Fibroblast of skin of right quadriceps (primary cell): ENCODE data around the gene STK38.
"Not testable (repeated sequence)": the region's sequence is repeated elsewhere in the genome, so short reads cannot be mapped to it uniquely, and the experiment has no call there.

Experiments
- DNase-seq: peaks from one replicate; pipeline ENCODE4 v3.0.0-alpha.2; 2013

The STK38 gene

DNA sequence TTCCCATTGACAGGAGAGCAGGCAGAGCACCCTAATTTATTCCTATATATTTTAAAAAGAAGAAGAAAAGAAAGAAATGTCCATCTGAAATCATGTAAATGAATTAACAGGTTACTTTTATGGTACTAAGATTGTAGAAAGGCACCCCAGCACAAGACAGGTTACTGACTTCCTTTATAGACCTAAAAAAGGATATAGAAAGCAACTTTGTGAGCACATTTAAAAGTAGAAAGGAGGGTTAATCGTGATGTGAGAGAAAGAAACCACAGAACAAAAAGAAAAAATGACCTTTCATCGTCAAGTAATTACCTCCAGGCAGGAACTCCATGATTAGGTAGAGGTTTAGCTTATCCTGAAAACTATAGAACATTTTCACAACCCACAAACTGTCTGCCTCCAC is 29.9 kb downstream of the STK38 start:
- DNase-seq, result no peak

DNA sequence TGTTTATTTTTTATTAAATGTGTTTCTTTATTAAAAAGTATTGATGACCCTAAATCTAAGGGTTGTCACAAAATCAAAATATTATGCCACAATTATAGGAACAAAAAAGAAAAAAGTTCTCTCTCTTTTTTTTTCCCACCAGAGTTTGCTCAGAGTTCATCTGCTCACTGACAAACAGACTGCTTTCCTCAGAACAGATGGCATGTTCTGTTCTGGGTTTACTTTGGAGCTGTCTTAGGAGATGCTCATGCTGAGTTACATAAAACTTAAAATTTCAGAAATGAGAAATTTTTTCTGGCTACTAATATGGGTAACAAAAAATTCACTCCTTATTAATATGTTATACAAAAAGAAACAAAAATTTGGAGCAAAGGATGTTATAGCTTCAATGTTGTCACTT is 30.3 kb downstream of the STK38 start:
- no peak for DNase-seq

DNA sequence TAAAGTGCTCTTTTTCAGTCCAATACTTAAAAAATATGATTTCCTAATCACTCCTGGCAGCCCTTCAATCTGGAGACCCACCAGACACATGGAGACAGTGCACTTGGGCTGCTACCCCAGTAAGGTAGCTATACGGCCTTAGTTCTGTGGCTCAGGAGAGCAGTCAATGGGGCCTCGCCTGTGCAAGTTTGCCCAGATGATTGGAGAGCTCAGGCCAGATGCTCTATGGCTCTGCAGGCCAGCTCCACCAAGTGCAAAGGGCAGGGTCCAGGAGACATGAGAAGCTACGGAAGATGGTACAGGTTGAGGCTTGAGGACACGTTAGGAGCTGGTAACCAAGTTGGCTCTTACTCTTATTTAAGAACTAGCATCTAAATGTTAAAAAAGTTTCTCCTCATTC is 30.7 kb downstream of the STK38 start:
- no peak for DNase-seq

DNA sequence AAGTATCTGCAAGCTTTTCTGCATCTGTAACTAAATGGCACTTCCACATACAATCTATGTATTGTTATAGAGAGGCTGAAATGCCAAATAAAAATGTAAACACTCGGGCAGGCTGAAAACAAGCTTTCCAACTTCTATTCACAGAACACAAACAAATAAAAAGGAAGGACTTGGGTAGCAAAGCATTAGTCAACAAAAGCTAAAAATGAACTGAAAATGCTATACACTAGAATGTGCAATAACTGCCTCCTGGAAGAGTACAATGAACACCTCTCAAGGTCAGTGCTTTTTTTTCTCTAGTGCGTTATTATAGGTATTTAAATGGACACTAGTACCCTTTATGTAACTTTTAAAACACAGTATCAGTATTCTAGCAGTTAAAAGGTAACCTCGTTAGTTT is 31.4 kb downstream of the STK38 start:
- DNase-seq, result no peak

DNA sequence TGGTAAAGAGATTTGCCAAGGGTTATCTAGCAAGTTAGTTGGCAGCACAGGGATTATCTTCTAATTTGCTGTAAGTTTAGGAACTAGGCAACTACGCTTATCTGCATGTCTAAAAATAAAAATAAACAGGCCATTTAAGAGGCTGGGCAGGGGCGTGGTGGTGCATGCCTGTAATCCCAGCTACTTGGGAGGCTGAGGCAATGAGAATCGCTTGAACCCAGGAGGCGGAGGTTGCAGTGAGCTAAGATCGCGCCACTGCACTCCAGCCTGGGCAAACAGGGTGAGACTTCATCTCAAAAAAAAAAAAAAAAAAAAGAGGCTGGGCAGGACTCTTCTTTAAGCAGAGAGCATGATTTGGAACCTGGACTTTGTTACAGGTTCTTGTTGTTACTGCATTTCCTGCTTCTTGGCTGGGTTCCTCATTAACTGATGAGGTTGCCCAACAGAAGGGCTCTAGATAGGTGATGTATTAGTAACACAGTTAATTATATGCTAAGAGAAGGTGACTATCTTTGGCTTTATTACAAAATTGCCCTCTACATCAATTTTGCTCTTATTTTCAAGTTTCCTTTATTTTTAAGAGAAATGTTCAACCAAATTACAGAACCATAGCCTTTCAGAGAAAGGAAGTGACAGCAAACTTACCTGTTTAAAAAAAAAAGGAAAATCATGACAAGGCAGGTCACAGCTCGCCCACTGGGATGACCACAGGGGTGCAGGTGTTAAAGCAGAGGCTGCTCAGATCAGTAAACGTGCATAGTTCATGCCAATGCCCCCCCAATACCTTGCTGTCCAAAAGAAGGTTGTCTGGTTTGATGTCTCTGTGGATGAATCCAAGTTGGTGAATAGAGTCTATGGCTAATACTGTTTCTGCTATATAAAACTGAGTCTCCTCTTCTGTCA is 32.5 kb downstream of the STK38 start:
- DNase-seq, result no peak

DNA sequence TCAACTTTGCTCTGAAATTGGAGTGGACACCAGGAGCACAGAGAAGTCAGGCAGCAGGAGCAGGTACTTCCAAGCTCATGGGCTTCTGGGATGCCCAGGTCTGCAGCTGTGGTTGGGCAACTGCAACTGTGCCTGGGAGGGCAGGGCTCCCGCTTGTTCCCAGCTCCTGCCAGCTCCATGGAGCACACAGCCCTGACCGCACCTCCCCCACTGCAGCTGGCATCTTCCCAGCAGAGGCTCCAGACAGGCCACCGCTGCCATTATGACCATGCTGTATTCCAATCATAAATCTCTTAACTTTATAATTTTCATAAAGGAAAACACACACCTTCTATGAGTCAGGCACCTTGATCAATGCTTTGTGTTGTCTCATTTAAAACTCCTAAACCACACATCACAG is 36.9 kb downstream of the STK38 start:
- no peak for DNase-seq

DNA sequence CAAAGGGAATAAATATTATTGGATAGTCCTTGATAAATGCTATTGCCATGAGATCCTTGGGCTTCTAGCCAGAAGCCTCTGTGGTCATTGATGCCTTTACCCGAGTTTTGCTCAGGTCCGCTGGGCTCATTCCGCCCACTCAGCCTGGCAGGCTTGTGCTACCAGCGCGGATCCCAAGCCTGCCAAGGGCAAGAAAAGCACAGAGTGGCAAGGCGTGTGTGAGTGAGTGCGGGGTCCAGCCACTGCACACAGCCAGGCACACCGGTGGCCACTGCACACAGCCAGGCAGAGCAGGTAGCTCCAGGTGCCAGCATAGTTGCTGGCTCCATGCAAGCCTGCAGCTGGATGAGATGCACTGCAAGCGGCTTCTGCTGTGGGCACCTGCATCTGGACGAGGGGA is 38.7 kb downstream of the STK38 start:
- no peak for DNase-seq

DNA sequence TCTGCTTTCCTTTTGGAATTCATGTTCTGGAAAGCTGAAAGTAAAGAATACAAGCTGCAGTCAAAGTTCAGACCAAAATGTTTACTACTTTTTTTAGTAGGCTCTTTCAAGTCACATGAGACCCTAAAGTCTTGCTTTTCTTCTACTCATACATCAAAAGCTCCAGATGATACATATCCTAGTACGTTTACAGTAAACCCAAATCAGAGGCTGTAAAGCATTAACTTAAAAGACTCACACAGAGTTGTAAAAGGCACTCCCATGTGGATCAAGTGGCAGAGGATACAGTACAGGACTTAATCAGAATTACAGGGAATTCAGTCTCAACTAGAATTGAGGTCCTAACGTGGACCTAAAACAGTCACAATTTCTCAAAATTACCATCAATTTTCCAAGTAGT is 40.7 kb downstream of the STK38 start:
- DNase-seq, result no peak

DNA sequence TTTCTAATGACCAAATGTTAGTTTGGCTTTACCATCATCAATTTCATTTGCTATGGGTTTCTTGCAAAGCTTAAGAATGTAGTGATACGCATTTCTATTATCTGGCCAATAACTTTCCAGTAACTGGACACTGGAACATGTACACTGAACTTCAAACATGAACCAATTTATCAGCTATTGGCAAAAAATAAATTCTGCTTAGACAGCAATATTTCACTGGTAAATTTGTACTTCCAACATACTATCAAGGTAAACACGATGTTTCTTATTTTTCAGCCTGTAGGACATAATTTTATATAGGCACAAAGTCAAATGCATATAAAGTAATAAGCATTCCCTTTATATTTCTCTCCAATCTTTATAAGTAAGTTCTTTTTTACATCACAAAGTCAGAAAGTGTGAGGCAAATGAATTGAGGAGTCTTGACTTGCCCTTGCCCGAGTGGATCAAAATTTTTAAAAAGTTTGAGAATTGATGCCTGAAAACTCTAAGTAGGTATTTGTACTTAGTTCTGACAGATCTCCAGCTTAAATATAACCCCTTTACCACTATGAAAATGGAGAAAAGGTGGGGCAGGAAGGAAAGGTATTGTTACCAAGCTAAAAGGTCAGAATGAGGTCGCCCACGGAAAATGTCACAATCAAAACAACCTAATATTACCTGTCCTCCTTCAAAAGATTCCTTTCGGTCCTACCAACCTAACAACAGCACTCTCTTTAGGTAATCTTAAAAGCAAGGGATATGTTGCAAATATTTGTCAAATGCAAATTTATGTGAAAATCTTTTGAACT is 41.3 kb downstream of the STK38 start:
- DNase-seq, result no peak

DNA sequence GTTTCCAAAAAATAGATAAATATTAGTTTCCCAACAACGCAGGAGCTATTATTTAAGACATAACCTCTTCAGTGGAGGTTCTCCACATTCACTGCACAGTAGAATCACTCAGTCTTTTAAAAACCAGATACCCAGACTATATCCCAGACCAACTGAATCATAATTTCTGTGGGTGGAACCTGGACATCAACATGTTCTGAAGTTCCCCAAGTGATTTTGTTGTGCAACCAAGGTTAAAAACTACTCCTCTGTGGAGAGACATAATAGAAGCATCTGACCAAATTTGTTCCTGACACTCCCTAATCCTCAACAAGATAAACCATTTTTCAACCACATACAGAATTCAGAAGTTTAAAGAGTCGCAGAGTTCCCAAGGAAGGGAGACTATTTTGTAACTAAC is 42.3 kb downstream of the STK38 start:
- no peak for DNase-seq

DNA sequence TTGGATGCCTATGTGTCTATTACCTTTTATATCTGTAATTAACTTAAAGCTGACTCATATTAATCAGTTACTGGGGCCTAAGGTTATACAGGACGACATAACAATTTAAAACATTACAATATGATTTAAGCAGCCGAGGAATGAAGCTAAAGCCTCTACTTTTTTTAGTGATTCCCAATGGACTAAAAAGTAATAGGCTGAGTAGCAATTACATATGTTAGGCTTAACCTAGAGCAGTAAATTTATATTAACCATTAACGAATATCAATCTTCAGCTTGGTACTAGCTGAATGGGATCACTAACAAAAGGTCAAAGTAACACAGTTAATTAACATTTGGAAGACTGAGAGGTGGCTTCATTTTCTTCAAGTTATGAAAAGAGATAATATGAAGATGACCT is 43.1 kb downstream of the STK38 start:
- DNase-seq, result no peak

DNA sequence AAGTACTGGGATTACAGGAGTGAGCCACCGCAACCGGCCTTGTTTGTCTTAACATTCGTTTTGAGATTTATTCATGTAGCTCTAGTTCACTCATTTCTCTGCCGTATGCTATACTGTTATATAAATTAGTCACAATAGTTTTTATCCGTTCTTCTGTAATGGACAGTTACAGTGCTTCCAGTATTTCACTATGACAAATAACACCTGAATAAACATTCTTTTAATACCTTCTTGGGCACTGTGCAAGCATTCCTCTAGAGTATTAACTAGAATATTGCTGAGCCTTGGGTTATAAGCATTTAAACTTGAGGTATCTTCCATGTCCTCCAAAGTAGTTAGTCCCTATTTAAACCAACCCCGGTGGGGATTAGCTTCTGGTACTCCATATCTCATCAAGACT is 45.6 kb downstream of the STK38 start:
- DNase-seq, result no peak

DNA sequence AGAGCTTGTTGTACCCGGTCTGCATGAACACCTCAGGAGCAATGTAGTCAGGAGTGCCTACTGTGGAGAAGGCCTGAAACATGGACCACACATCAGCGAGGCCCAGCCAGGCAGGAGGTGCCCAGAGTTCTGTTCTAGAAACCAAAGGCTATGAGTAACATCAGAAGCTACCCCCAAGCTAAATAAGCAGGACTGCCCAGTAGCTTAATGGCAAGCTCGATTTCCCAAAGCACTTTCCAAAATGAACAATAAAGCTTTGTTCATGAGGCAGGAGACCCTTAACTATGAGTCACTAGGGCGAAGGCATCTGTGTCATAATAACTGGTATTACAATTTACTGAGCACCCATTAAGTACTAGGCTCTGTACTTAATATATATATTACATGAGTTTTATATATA is 47.4 kb downstream of the STK38 start:
- no peak for DNase-seq

DNA sequence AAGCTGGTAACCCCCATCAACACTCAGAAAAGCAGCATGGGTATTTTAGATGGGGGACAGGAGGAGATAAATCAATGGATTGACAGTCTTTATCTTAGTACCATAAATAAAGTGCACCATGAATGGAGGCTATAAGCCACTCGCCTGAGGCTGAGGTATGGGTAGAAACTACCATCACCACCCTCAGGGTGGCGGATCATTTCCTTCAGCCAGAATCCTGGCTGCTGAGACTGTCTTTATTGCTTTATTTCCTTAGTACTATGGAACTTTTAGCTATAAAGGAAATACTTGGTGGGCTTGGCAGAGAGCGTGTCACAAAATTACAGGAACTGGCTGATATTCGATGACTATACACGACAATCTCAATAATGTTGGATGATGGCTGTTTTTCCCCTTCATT is 52.2 kb downstream of the STK38 start:
- DNase-seq, result no peak

DNA sequence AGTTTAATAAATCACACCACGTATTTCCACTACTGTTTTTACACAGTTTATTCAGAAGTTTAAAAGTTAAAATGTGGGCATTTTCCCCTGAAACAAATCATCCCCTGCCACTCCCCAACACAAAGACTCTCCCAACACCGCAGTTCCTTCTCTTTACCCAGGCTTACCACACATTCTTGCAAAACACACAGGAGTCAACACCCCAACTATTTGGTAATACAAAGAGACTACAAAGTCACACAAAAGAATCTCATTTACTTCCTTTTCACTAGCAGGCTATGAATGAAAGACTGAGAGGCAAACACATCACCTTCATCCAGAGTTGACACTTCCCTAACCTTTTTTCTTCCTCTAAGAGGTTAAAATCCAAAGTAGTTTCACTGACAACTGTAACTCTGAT is 53.4 kb downstream of the STK38 start:
- DNase-seq, result no peak

DNA sequence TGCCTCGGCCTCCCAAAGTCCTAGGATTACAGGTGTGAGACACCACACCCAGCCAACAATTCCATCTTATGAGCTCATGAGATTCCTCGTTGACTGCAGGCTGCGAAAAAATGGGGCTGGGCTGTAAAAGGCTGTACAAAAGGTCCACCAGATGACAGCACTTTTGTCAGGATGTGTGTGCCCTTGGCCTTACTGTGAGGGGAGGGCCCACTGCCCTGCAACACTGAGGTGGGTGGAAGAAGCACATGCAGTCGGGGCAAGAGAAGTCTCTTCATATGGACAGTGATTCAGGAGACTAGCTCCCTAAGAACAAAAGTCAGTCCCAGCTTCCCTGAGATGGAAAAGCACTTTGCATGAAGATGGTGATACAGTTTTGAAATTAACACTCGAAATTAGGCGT is 54.0 kb downstream of the STK38 start:
- DNase-seq, result no peak

DNA sequence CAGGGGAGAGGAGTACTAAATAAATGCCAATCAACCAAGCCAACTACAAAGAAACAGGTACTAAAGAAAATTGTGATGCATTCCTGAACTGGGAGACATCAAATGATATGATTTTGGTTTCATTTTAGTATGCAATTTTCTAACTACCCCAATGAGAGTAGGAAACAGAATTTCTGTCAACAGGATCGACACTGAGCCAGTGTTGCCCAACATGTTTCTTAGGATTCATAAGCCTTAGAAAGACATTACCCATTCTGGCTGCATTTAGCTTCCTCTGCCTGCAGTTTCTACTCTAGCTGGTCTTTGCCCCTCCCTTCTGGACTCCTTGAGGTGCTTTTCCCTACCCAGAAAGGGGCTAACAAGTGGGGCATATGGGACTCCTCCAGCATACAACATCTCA is 54.7 kb downstream of the STK38 start:
- no peak for DNase-seq

DNA sequence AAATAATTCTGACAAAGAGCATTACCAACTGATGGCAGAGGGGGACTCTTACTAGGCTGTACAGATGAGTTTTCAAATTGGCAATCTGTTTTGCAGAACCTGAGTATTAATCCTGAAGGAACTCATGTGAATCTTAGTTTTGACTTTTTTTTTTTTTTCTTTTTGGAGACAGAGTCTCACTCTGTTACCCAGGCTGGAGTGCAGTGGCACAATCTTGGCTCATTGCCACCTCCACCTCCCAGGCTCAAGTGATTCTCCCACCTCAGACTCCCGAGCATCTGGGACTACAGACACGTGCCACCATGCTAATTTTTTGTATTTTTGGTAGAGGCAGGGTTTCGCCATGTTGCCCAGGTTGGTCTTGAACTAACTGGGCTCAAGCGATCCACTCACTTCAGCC is 55.2 kb downstream of the STK38 start:
- DNase-seq, result no peak

DNA sequence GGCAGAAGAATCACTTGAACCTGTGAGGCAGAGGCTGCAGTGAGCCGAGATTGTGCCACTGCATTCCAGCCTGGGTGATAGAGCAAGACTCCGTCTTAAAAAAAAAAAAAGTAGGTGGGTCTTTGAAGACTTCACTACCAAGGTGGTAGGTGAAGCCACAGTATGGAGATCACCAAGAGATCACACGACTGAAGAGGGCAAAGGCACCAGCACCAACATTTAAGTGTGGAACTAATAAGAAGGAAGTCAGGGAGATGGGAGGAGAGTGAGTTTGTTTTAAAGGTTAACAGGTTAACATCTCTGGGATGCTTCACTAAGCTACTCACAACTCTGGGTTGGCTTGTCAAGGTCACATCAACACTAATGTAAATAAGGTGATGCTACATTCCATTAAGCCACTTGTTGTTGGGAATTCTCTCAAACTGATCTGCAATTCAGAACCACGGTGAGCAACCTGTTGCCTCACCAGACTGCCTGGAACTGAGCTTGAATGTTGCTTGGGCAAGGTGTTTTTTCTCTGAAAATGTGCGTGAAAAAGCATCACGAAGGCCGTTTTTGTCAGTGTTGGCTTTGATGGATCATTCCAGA is 55.8 kb downstream of the STK38 start:
- DNase-seq, result no peak

DNA sequence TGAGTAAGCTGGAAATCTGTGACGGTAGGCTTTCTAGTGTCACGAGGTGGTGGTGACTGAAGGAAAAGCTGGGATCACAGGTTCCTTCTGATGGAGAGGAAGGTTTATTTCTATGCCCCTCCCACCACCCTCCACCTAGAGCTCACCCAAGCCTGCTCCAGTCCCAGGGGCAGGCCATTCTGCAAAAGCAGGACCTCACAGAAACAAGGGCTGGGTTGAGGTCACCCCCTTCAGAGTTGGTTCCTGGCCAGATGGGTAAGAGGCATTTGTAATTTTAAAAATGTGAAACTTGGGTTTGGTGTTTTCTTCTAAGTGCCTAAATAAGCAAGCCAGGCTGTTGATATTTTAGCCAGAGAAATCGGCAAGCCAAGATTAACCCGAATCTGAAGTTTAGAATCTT is 57.9 kb downstream of the STK38 start:
- no peak for DNase-seq

DNA sequence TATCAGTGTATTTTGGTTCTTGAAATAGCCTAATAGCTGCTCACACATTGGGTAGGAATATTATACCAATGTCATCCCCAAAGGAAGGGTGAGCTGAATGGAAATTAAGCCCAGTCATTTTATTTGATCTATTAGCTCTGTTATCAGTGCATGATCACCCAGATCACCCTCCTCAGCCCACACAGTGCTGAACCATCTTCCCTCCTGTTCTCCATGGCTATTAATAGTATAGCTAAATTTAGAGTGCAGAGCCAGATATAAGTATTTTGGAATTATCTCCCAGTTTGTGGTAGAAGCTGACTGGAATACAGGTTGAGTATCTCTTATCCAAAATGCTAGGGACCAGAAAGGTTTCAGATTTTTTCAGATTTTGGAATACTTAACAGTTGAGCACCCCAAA is 59.1 kb downstream of the STK38 start:
- DNase-seq, result no peak

DNA sequence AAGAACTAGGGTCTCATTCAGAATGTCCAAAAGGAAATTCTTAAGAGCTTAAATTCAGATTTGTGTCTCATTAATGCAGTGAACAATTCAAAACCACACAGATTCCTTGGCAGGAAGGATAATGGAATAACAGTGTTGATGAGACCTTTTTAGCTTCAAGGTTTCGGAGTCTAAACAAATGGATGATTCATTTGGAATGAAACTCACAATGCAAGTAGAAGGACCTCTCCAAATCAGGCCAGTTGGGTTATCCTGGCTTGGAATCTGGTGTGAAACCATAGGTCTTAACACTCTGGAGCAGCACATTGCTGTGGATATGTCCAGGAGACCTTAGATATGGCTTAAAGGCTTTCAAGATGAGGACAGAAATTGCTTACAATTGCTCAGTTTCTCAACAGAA is 59.6 kb downstream of the STK38 start:
- peak; percentile 40 for DNase-seq

DNA sequence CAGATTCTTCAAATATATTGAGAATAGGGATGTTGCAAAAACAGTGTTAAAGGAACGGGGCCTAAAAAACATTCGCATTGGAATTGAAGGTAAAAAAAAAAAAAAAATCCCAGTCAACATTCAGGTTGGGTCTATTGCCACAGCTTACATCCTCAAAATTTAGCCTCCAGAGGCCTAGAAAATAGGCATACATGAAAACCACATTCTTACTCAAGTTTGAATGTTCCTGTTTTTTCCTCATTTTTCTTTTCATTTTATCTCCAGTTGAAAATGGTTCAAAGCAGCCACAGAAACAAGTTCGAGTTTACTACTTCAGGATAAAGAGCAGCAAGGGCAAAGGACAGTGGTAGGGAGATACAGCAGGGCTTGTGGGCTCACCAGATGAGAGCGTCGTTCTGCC is 62.5 kb downstream of the STK38 start:
- no peak for DNase-seq

DNA sequence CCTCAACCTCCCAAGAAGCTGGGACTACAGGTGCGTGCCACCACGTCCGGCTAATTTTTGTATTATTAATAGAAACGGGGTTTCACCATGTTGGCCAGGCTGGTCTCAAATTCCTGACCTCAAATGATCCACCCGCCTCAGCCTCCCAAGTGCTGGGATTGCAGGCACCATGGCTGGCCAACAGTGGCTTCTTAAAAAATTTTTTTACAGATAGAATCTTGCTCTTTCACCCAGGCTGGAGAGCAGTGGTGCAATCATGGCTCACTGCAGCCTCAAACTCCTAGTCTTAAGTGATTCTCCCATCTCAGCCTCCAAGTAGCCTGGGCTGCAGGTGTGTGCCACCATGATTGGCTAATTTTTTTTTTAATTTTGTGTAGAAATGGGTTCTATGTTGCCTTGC is 64.0 kb downstream of the STK38 start:
- DNase-seq, result not testable (repeated sequence)
